ENCODE results near the gene BRIP1. TPM values are rescaled to one million over a fixed set of nuclear protein-coding genes. Genes with fewer than 3 reads are reported as not detected.

BRIP1 gene
- total RNA-seq, 1 donor from 2014 or later = 18.9 TPM

- no peak overlapping the region for H3K4me3 Mint-ChIP-seq
- H3K27ac Mint-ChIP-seq = no peak overlapping the region
- H3K27me3 Mint-ChIP-seq = no peaks in the 10 kb centered on the region
- H3K4me1 Mint-ChIP-seq (ENCODE audit: unreplicated experiment) = no peaks in the 10 kb centered on the region
- no peaks in the 10 kb centered on the region for H3K9me3 Mint-ChIP-seq
- peaks cover 37% of the 10 kb centered on the region for H3K36me3 Mint-ChIP-seq
- DNase-seq (ENCODE audit: extremely low spot score, unreplicated experiment) = no peak
- no peak for TF ChIP-seq CTCF (conservative IDR thresholded peaks at IDR 0.05)
These were observed 101.5 kb downstream of the BRIP1 start for GRCh38 chr17:61761827-61762226.

GRCh38 chr17:61759362-61759761, 104.0 kb downstream of the BRIP1 start:
- Mint-ChIP-seq H3K27ac (no peak overlapping the region), H3K27me3 (no peaks in the 10 kb centered on the region), H3K9me3 (no peaks in the 10 kb centered on the region), H3K4me3 (no peak overlapping the region), H3K36me3 (peaks cover 48% of the 10 kb centered on the region), H3K4me1 (ENCODE audit: unreplicated experiment) (peaks cover 7% of the 10 kb centered on the region)
- TF ChIP-seq CTCF (conservative IDR thresholded peaks at IDR 0.05) = no peak
- no peak for DNase-seq (ENCODE audit: extremely low spot score, unreplicated experiment)

- H3K4me1 Mint-ChIP-seq (ENCODE audit: unreplicated experiment) = peaks cover 12% of the 10 kb centered on the region
- no peak overlapping the region for H3K4me3 Mint-ChIP-seq
- no peak overlapping the region for H3K27ac Mint-ChIP-seq
- peaks cover 42% of the 10 kb centered on the region for H3K36me3 Mint-ChIP-seq
- no peak for TF ChIP-seq CTCF (conservative IDR thresholded peaks at IDR 0.05)
- DNase-seq (ENCODE audit: extremely low spot score, unreplicated experiment) = no peak
- no peaks in the 10 kb centered on the region for H3K9me3 Mint-ChIP-seq
- no peaks in the 10 kb centered on the region for H3K27me3 Mint-ChIP-seq
These were observed 104.9 kb downstream of the BRIP1 start for GRCh38 chr17:61758430-61758829.

GRCh38 chr17:61757168-61757567, 106.2 kb downstream of the BRIP1 start:
- no peak overlapping the region for H3K27ac Mint-ChIP-seq
- DNase-seq (ENCODE audit: extremely low spot score, unreplicated experiment) = no peak
- H3K36me3 Mint-ChIP-seq = peaks cover 32% of the 10 kb centered on the region
- no peaks in the 10 kb centered on the region for H3K27me3 Mint-ChIP-seq
- H3K9me3 Mint-ChIP-seq = no peaks in the 10 kb centered on the region
- no peak overlapping the region for H3K4me3 Mint-ChIP-seq
- TF ChIP-seq CTCF (conservative IDR thresholded peaks at IDR 0.05) = no peak
- peaks cover 12% of the 10 kb centered on the region for H3K4me1 Mint-ChIP-seq (ENCODE audit: unreplicated experiment)

GRCh38 chr17:61756561-61756960, 106.8 kb downstream of the BRIP1 start:
- H3K4me1 Mint-ChIP-seq (ENCODE audit: unreplicated experiment) = peaks cover 12% of the 10 kb centered on the region
- peaks cover 26% of the 10 kb centered on the region for H3K36me3 Mint-ChIP-seq
- no peak for DNase-seq (ENCODE audit: extremely low spot score, unreplicated experiment)
- H3K4me3 Mint-ChIP-seq = no peak overlapping the region
- no peaks in the 10 kb centered on the region for H3K9me3 Mint-ChIP-seq
- no peak overlapping the region for H3K27ac Mint-ChIP-seq
- peak; percentile 28 for TF ChIP-seq CTCF (conservative IDR thresholded peaks at IDR 0.05)
- no peaks in the 10 kb centered on the region for H3K27me3 Mint-ChIP-seq

GRCh38 chr17:61755668-61756067, 107.7 kb downstream of the BRIP1 start:
- no peak for TF ChIP-seq CTCF (conservative IDR thresholded peaks at IDR 0.05)
- Mint-ChIP-seq H3K9me3 (no peaks in the 10 kb centered on the region), H3K27ac (no peak overlapping the region), H3K27me3 (no peaks in the 10 kb centered on the region), H3K4me3 (no peak overlapping the region), H3K4me1 (ENCODE audit: unreplicated experiment) (peaks cover 12% of the 10 kb centered on the region), H3K36me3 (peaks cover 21% of the 10 kb centered on the region)
- DNase-seq (ENCODE audit: extremely low spot score, unreplicated experiment) = no peak
